ENCODE data around the gene POMT1.
"Not testable (repeated sequence)": the region's sequence is repeated elsewhere in the genome, so short reads cannot be mapped to it uniquely, and the experiment has no call there.

POMT1 gene

DNA sequence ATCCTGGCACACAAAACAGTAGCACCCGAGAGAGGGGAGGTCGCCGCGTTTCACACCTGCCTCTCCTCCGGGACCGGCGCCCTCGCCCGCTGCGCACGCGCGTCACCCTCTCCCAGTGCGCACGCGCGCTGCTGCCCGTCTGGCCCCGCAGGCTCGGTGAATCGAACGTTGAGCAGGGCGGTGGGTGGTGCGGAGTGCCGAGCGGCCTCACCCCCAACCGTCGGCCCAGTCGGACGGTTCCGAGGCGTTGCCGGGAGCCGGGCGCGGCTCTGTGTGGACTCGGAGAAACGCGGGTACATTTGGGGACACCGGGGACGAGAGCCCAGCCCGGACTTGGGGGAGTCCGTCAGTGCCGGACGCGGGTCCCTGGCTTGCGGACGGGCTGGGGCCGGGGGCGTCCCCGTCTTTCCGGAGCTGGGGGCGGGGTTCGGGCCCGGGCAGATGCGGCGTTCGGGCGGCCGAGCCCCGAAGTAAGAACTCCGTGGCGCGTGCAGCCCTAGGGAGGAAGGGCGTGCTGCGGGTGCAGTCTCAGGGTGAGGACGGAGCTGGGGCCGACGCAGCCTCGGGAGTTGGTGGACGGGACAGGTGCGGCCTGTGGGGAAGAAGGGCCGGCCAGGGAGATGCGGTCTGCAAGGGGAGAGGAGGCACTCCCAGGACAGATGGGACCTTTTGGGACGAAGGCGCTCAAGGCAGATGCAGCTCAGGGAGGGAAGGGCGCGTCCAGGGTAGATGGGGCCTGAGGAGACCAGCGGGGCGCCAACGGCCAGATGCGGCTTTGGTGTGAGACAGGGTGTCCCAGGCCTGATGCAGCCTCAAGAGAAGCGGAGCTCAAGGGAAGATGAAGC lies at the start of gene POMT1:
Gene POMT1 (plus strand): TSS at position 138 of the 845 bp plus-strand sequence. CDS start 1,301 bp downstream, outside the sequence.
- DNase-seq (ENCODE audit: low spot score) = peak; percentile 91

GRCh38 chr9:131454028-131454427 lies 48.7 kb upstream of the POMT1 start:
- no peak for DNase-seq (ENCODE audit: low spot score)

DNA sequence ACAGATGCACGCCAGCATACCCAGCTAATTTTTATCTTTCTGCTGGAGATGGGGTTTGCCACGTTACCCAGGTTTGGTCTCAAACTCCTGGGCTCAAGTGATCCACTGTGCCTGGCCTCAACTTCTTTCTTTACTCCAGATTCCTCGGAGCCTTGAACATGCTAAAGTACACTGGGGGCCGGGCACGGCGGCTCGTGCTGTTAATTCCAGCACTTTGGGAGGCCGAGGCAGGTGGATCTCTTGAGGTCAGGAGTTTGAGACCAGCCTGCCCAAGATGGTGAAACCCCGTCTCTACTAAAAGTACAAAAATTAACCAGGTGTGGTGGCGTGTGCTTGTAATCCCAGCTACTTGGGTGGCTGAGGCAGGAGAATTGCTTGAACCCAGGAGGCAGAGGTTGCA lies 47.1 kb upstream of the POMT1 start:
- not testable (repeated sequence) for DNase-seq (ENCODE audit: low spot score)

DNA sequence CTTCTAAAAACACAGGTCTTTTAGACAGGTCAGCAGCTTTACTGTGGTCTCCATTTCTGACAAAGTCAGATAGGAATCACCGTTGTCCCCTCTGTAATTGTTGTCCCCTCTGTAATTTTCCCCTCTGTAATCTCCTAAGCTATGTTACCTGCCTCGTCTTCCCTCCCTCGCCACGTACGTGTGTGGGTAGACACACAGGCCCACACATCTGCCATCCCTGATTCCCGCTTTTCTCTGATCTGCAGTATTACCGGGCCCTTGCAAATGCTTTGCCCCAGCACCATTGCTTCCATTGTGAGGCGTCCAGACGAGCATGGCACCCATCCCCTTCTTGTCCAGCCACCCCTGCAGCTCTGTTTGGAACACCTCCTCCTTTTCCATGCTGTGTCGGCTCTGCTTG lies 45.0 kb upstream of the POMT1 start:
- no peak for DNase-seq (ENCODE audit: low spot score)

DNA sequence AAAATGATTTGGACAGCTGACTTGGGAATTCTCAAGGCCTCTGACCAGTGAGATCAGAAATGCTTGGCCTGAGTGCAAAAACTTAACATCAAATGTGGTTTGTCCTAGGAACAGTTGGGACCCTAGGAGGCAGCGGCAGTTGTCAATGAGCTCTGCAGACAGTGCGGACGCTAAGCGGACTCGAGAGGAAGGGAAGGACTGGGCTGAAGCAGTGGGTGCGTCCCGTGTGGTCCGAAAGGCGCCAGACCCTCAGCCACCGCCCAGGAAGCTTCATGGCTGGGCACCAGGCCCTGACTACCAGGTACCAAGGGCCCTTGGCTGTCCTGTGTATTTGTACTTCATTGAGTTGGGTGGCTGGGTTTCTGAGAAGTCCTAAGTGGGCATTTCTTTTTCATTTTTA lies 43.7 kb upstream of the POMT1 start:
- no peak for DNase-seq (ENCODE audit: low spot score)

- no peak for DNase-seq (ENCODE audit: low spot score)
These were observed 41.6 kb upstream of the POMT1 start for GRCh38 chr9:131461166-131461565.

DNA sequence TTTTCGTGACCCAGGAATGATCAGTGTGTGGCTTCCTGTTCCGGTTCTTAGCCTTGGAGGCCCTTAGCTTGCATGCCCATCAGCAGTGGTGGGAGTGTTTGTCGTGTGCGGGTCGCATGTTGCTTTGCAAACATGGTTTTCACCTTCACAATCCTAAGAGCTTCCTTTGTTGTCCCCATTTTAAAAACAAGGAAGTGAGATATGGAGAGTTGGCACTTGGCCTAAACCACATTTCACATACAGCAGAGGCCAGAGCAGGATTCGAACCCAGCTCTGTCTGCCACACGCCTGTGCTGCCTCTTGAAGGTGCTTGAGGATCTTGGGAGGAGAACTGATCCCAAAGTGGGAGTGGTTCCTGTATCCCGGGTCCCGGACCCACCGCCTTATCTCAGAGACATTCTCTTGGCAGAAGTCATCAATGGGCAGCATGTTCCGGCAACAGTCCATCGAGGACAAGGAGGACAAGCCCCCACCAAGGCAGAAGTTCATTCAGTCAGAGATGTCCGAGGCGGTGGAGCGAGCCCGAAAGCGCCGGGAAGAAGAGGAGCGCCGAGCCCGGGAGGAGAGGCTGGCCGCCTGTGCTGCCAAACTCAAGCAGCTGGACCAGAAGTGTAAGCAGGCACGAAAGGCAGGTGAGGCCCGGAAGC lies 38.2 kb upstream of the POMT1 start:
- no peak for DNase-seq (ENCODE audit: low spot score)

- DNase-seq (ENCODE audit: low spot score) = no peak
These were observed 37.3 kb upstream of the POMT1 start for GRCh38 chr9:131465401-131465800.

DNA sequence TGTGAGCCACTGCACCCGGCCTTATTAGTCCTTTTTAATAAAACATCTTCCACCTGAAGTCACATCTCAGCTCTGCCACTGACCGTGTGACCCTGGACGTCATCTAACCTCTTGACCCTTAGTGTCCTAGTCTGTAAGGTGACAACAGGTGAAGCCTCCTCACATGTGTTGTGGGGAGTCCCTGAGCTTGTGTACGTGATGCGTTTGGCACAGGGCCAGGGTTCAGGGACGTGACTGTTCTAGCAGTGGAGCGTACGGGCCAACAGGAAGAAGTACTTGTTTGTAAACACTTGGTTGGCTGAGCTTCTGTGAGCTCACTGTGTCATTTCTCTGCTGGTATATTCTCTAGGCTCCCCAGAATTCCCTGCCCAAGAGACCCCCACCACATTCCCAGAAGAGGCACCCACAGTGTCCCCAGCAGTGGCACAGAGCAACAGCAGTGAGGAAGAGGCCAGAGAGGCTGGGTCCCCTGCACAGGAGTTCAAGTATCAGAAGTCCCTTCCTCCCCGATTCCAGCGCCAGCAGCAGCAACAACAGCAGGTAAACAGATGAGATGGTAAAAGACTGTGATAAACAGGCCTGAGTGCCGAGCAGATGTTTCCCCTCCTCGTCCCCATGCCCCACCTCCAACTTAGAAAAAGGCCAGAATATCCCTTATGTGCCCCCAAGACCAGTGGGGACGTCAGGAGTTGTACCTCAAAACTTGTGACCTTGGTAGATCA lies 35.3 kb upstream of the POMT1 start:
- no peak for DNase-seq (ENCODE audit: low spot score)

DNA sequence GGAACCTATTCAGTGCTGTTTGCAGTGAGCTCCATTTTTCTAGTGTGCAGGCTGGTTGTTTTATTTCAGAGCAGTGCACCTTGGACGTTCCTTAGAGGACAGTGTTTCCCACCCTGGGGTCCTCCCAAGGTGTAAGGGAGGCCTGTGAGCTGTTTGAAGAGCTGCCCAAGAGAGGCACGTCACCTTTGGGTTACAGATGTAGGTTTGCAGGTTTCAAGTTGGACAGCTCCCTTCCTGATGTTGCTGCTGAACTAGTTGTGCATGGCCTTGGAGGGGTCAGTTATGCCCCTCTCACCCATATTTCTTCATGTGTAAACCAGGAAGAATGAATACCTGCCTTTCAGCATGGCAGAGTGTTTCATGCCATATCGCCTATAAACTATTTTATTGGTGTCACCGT lies 34.7 kb upstream of the POMT1 start:
- DNase-seq (ENCODE audit: low spot score) = no peak

- DNase-seq (ENCODE audit: low spot score) = no peak
These were observed 33.4 kb upstream of the POMT1 start for GRCh38 chr9:131469356-131469755.

DNA sequence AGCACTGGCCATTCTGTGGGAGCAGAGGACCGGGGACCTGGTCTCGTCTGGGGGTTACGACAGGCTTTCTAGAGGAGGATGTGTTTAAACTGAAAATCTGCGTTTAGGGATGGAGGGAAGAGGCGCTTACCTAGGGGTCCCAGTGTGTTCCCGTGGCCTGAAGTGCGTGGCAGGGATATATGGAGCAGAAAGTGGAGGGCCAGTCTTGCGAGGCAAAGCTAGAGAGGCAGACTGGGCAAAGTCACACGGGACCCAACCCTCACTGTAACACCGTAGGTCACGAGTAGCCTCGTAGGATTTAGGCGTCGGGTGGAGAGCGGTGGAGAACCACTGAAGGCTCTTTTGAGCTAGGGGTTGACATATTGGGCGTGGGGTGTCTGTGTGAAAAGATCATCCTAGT lies 32.8 kb upstream of the POMT1 start:
- no peak for DNase-seq (ENCODE audit: low spot score)

DNA sequence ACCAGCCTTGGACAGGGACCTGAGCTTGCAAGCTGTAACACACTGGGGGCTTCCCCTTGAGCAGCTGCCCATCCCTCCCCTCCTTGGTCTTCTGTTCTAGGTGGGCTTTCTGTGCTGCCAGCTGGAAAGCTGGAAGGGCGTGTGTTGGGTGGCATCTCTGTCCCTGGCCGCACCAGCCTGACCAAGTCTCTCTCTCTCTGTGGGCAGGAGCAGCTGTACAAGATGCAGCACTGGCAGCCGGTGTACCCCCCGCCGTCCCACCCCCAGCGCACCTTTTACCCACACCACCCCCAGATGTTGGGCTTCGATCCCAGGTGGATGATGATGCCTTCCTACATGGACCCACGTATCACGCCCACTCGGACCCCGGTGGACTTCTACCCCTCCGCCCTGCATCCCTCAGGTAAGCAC lies 32.1 kb upstream of the POMT1 start:
- DNase-seq (ENCODE audit: low spot score) = no peak

GRCh38 chr9:131472085-131472484 lies 30.6 kb upstream of the POMT1 start:
- not testable (repeated sequence) for DNase-seq (ENCODE audit: low spot score)

GRCh38 chr9:131473198-131473885 lies 29.4 kb upstream of the POMT1 start:
- DNase-seq (ENCODE audit: low spot score) = no peak

GRCh38 chr9:131473891-131474290 lies 28.8 kb upstream of the POMT1 start:
- no peak for DNase-seq (ENCODE audit: low spot score)

DNA sequence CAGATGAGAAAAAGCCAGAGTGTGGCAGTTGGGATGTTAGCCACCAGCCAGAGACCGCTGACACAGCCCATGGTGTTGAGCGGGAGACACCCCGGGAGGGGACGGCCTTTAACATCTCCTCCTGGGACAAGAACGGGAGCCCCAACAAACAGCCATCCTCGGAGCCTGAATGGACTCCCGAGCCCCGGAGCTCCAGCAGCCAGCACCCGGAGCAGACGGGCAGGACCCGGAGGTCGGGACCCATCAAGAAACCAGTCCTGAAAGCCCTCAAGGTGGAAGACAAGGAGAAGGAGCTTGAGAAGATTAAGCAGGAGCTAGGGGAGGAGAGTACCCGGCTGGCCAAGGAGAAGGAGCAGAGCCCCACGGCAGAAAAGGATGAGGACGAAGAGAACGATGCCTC lies 28.0 kb upstream of the POMT1 start:
- no peak for DNase-seq (ENCODE audit: low spot score)

- no peak for DNase-seq (ENCODE audit: low spot score)
These were observed 27.4 kb upstream of the POMT1 start for GRCh38 chr9:131475111-131475955.

- no peak for DNase-seq (ENCODE audit: low spot score)
These were observed 26.6 kb upstream of the POMT1 start for GRCh38 chr9:131475956-131476776.

DNA sequence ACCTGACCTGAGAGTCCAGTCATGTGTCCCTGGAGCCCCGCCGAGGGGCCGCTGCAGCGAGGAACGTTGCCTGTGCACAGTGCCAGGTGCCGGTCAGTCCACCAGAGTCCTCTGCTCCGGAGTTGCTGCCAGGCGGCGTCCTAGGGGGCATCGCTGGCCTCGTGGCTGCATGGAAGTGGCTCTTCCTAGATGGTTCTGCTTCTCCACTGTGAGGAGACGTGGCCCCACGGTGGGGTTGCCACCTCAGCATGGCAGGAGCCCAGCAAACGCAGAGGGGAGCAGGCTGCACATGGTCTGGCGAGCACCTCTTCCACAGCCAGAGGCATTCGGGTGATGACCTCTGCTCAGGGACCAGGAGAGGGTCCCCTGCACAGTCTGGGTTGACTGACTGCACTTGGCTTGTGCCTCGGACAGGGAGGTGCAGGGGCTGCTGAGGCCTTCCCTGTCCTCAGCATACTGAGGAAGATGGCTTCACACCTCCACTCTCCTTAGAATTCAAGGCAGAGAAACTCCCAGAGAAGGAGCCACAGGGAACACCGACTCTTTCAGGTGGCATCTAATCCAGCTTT lies 25.9 kb upstream of the POMT1 start:
- no peak for DNase-seq (ENCODE audit: low spot score)

Measured in CD4-positive, alpha-beta T cell treated with Interleukin-15 for 4 hours (primary cell).